ENCODE results near the gene TBPL2. TPM values are rescaled to one million over a fixed set of nuclear protein-coding genes. Genes with fewer than 3 reads are reported as not detected.

The TBPL2 gene
- total RNA-seq, 1 experiment from 2014 or later: not detected

- TF ChIP-seq CTCF (conservative IDR thresholded peaks at IDR 0.05): no peak
- no peaks in the 10 kb centered on the region for H3K27me3 ChIP-seq (ENCODE audit: insufficient read depth, low read length)
- H3K27ac Mint-ChIP-seq: no peak overlapping the region
- no peak overlapping the region for H3K14ac ChIP-seq (ENCODE audit: insufficient read depth, low read length)
- H2AK5ac ChIP-seq (ENCODE audit: insufficient read length, low read length): no peak overlapping the region
- no peak for DNase-seq
- peaks cover 3% of the 10 kb centered on the region; the same call in 1 of the 2 replicates for H3K27me3 Mint-ChIP-seq (ENCODE audit: low read depth)
- H3K4me3 Mint-ChIP-seq: no peak overlapping the region
- no peak overlapping the region for H3T11ph ChIP-seq (ENCODE audit: low read length)
- H3K36me3 Mint-ChIP-seq (ENCODE audit: insufficient read depth in 1 of 3, low read depth in 3 of 3): no peaks in the 10 kb centered on the region
- no peaks in the 10 kb centered on the region for H3K79me2 ChIP-seq (ENCODE audit: insufficient read depth, low read length)
- no peaks in the 10 kb centered on the region for H3K9me3 ChIP-seq (ENCODE audit: control insufficient read depth, low read depth, low read length)
- no peak overlapping the region for H4K91ac ChIP-seq (ENCODE audit: insufficient read length, low read depth, low read length)
- H3K18ac ChIP-seq (ENCODE audit: insufficient read length, low read depth, low read length): no peak overlapping the region
- no peaks in the 10 kb centered on the region for H3K79me1 ChIP-seq (ENCODE audit: insufficient read depth, low read depth, low read length, poor library complexity, severe bottlenecking)
- H3K4ac ChIP-seq (ENCODE audit: low read depth, low read length): no peak overlapping the region
- no peaks in the 10 kb centered on the region for H3K9me3 Mint-ChIP-seq
- no peak overlapping the region for H4K5ac ChIP-seq (ENCODE audit: insufficient read length, low read depth, low read length)
- no peak overlapping the region for H2BK120ac ChIP-seq (ENCODE audit: low read depth, low read length, poor library complexity, severe bottlenecking)
- peaks cover 11% of the 10 kb centered on the region in 2 experiments for H3K4me1 Mint-ChIP-seq
- H3K23ac ChIP-seq (ENCODE audit: insufficient read length, low read depth, low read length): no peak overlapping the region
- H3K56ac ChIP-seq (ENCODE audit: insufficient read length, low read depth, low read length): no peak overlapping the region
- no peak overlapping the region for H2BK20ac ChIP-seq (ENCODE audit: low read depth, low read length, poor library complexity, severe bottlenecking)
- H2BK12ac ChIP-seq (ENCODE audit: insufficient read length, low read depth, low read length): no peak overlapping the region
- H2AFZ ChIP-seq (ENCODE audit: low read length): no peak overlapping the region
- H3K27ac ChIP-seq (ENCODE audit: insufficient read length, low read depth, low read length): no peak overlapping the region
- H2BK15ac ChIP-seq (ENCODE audit: low read depth, low read length): no peak overlapping the region
- no peak overlapping the region for H3K4me2 ChIP-seq (ENCODE audit: insufficient read depth, insufficient read length, low read length)
- no peak overlapping the region for H3K9ac ChIP-seq (ENCODE audit: extremely low read depth, insufficient read length, low read length)
- no peak overlapping the region for H2BK5ac ChIP-seq (ENCODE audit: insufficient read length, low read length)
- H4K20me1 ChIP-seq (ENCODE audit: control insufficient read depth, insufficient read depth, insufficient read length): no peaks in the 10 kb centered on the region
- peaks cover 2% of the 10 kb centered on the region; the same call in 1 of the 2 replicates for H3K4me1 ChIP-seq (ENCODE audit: insufficient read depth, low read length)
- no peak overlapping the region for H4K8ac ChIP-seq (replicated peaks; ENCODE audit: insufficient read length, low read depth, low read length)
- H3K23me2 ChIP-seq (ENCODE audit: insufficient read length, low read depth, low read length, poor library complexity, severe bottlenecking): no peaks in the 10 kb centered on the region
- WGBS (ENCODE audit: extremely low coverage, insufficient read length, low lambda C conversion rate): no CpG with 5 or more reads among the region's 4 CpGs
Measured at GRCh38 chr14:55436931-55437330, 3.5 kb downstream of the TBPL2 start.
